Activated CD8-positive, alpha-beta memory T cell treated with anti-CD3 and anti-CD28 coated beads for 24 hours (primary cell): Measurements from ENCODE around the gene UQCRH.
"Not testable (repeated sequence)": the region's sequence is repeated elsewhere in the genome, so short reads cannot be mapped to it uniquely, and the experiment has no call there.

Source experiments
- DNase-seq: peaks from one replicate; pipeline ENCODE4 v3.0.0-alpha.2; 2020

Gene UQCRH

DNA sequence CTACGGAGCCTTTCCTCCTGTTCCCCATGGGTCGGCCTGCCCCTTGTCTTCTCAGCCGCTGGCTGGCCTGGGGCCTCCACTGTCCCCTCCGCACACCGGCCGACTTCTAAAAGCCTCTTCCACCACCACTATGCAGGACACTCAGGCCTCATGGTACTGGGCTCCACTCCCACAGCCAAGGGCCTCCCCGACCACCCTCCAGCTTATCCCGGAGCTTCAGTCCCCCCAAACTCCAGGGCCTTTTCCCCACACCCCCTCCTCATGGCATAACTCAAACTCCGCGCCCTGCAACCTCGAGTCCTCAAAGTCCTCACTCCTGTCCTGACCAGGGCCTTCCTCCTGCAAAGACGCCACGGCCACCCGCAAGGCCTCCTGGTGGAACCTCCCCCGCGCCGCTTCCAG lies 2.1 kb upstream of the UQCRH start:
- DNase-seq = no peak

DNA sequence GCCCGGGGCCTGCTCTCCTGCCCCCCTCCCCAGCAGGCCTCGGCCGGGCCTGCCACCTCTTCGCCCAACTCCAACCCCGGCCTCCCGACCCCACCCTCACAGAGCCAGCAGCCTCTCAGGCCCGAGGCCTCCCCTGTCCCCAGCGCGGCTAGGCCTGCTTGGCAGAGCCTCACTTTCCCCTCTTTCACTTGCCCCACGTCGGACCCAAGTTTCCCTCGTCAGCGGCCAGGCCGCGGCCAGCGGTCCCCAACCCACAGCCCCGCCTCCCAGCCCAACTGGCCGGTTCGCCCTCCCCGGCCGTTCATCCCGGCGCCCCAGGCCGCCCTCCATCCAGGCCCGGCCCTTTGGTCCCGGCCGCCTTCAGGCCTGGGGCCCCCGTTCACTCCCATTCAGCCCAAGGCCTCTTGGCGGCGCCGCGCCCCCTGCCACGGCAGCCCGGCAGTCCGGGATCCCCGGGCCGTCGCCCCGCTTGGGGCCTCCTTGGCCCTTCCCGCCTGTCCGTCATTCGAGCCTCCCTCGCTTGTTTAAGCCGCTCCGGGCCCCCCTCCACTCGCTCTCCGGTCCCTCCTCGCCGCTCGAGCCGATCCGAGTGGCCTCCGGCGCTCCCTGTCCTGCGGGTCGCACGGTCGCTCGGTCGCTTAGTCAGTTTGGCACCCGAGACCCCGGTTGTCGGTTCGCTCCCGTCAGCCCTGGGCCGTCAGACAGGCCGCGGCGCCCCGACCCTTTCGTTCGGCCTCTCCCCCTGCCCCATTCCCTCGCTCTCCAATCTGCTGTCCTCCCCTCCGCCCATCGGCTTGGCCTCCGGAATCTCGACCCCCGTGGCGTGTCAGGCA lies 1.5 kb upstream of the UQCRH start:
- peak; percentile 82 for DNase-seq

DNA sequence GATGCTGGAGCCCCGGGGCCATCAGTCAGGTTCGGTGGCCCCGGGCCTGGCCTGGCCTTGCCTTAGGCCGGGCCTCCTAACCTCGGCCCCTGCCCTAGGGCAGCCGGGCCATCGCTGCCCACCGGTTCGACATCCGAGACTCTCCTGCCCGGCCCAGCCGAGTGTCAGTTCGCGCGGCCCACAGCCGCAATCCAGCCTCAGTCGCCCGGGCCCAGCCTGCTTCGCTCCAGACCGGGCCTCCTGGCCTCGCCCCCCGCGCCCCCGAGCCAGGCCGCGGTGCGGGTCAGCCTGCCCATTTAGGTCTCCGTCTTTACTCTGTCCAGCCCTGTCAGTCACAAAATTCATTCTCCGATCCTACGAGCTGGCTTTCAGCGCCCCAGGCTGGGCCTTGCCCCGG lies 859 bp upstream of the UQCRH start:
- no peak for DNase-seq

- DNase-seq = no peak
Measured at GRCh38 chr1:46303872-46304326, 401 bp downstream of the UQCRH start.

DNA sequence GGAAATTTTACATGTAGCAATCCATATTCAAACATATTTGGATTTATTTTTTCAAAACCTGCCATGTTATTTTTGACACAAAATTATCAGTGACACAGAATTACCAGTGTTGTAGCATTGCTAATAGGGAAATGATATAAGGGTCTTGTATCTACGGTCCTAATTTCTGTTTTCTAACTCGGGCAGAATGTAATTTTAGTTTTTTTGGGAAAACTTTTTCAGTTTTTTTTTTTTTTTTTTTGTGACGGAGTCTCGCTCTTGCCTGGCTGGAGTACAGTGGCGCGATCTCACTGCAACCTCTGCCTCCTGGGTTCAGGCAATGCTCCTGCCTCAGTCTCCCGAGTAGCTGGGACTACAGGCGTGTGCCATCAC lies 2.6 kb downstream of the UQCRH start:
- DNase-seq = no peak

- no peak for DNase-seq
Measured at GRCh38 chr1:46309401-46310159, 6.1 kb downstream of the UQCRH start.

DNA sequence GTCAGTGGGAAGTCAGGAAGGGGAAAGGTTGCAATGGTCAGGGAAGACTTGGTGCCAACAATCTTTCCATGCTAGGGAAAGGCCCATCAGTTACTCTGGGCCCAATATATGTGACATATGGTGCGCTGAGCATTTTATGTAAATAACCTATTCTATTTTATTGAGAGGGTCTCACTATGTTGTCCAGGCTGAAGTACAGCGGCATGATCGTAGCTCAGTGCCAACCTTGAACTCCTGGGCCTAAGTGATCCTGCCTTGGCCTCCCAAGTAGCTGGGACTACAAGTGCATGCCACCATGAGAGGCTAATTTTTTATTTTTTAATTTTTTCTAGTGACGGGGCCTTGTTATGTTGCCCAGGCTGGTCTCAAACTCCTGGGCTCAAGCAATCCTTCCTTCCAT lies 6.8 kb downstream of the UQCRH start:
- DNase-seq = no peak

GRCh38 chr1:46315669-46316403 lies 12.3 kb downstream of the UQCRH start:
- peak; percentile 11 for DNase-seq

DNA sequence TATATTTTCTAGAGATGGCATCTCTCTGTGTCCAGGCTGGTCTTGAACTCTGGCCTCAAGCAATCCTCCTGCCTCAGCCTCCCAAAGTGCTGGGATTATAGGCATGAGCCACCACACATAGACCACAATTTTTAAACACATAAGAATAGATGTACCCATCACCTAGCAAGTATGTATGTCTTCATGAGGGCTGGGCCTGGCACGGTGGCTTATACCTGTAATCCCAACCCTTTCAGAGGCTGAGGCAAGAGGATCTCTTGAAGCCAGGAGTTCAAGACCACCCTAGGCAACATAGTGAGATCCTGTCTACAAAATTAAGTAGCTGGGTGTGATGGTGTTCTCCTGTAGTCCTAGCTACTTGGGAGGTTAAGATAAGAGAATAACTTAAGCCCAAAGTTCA lies 13.8 kb downstream of the UQCRH start:
- DNase-seq = peak; percentile 46

DNA sequence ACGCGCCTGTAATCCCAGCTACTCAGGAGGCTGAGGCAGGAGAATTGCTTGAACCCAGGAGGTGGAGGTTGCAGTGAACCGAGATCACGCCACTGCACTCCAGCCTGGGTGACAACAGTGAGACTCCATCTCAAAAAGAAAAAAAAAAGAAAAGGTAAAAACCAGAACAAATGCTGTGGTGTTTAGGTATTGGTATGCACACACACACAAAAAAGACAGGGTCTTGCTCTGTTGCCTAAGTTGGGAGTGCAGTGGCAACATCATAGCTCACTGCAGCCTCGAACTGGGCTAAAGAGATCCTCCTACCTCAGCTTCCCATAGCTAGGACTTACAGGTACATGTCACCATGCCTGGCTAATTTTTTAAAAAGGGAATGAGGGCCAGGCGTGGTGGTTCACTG lies 15.8 kb downstream of the UQCRH start:
- DNase-seq = peak; percentile 26

- peak; percentile 19 for DNase-seq
Measured at GRCh38 chr1:46319960-46320914, 16.7 kb downstream of the UQCRH start.

DNA sequence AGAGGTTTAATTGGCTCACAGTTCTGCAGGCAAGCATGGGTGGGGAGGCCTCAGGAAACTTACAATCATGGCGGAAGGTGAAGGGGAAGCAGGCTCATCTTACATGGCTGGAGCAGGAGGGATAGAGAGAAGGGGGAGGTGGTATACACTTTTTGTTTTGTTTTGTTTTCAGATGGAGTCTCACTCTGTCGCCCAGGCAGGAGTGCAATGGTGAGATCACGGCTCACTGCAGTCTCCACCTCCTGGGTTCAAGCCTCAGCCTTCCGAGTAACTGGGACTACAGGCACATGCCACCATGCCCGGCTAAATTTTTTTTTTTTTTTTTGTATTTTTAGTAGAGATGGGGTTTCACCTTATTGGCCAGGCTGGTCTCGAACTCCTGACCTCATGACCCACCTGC lies 18.7 kb downstream of the UQCRH start:
- DNase-seq = not testable (repeated sequence)

- DNase-seq = not testable (repeated sequence)
Measured at GRCh38 chr1:46325285-46326076, 22.0 kb downstream of the UQCRH start.

GRCh38 chr1:46328182-46328581 lies 24.7 kb downstream of the UQCRH start:
- not testable (repeated sequence) for DNase-seq

DNA sequence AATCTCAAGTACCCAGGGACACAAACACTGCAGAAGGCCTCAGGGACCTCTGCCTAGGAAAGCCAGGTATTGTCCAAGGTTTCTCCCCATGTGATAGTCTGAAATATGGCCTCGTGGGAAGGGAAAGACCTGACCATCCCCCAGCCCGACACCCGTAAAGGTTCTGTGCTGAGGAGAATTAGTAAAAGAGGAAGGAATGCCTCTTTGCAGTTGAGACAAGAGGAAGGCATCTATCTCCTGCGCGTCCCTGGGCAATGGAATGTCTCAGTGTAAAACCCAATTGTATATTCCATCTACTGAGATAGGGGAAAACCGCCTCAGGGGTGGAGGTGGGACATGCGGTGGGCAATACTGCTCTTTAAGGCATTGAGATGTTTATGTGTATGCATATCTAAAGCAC lies 26.3 kb downstream of the UQCRH start:
- not testable (repeated sequence) for DNase-seq

- DNase-seq = not testable (repeated sequence)
Measured at GRCh38 chr1:46330381-46330780, 26.9 kb downstream of the UQCRH start.

GRCh38 chr1:46331786-46332540 lies 28.5 kb downstream of the UQCRH start:
- not testable (repeated sequence) for DNase-seq

- no peak for DNase-seq
Measured at GRCh38 chr1:46333300-46334029, 30.0 kb downstream of the UQCRH start.

DNA sequence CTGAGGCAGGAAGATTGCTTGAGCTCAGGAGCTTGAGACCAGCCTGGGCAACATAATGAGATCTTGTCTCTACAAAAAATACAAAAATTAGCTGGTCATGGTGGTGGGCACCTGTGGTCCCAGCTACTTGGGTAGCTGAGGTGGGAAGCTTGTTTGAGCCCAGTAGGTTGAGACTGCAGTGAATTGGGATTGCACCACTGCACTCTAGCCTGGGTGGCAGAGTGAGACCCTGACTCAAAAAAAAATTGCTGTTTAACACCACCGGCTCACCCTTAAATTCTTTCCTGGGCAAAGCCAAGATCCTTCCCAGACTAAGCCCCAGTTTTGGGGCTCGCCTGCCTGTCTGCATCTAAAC lies 30.5 kb downstream of the UQCRH start:
- no peak for DNase-seq

DNA sequence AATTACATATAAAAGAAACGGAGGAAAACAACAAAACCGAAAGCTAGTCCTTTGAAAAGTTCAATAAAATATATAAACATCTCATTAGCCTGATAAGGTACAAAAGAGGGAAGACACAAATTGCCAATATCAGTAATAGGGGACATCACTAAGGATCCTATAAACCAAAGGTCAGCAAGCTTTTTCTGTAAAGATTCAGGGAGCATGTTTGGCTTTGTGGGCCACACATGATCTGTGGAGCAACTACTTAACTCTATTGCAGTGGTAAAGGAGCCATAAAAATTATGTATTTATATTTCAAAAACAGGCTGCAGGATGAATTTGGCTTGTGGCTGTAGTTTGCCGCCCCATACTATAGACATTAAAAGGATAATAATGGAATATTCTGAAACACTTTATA lies 31.6 kb downstream of the UQCRH start:
- no peak for DNase-seq
